GM23248 (cell line): ENCODE measurements around the gene C3orf38.

Experiments
- EZH2 ChIP-seq: fragments of 200-600 bp; sonication (generic); IDR thresholded peaks from 2 replicates; pipeline ENCODE4 v1.6.1; 2018; ENCODE audit warnings: antibody characterized with exemption, mild to moderate bottlenecking; ENCODE audit not compliant: insufficient read depth, poor library complexity, severe bottlenecking
- EZH2phosphoT487 ChIP-seq: fragments of 200-600 bp; sonication (generic); IDR thresholded peaks from 2 replicates; pipeline ENCODE4 v1.6.1; 2018; ENCODE audit warnings: antibody characterized with exemption, moderate library complexity, mild to moderate bottlenecking, low read depth; ENCODE audit not compliant: insufficient read depth

- TF ChIP-seq EZH2, result no peak
- no peak for TF ChIP-seq EZH2phosphoT487
Measured at GRCh38 chr3:88137836-88138235, 11.9 kb upstream of the C3orf38 start.
